Upper lobe of right lung (tissue), 1 donor: ENCODE results near the gene PLBD2. TPM values are rescaled to one million over a fixed set of nuclear protein-coding genes. Genes with fewer than 3 reads are reported as not detected.
A peak's percentile ranks its signal among the peaks of the same experiment; 100 is the strongest.

Experiments used
- ATAC-seq: fragments of 200-7000 bp; cut with Tn5 transposase; one replicate; pipeline ENCODE4 v1.9.1; 2020; ENCODE audit warnings: mild to moderate bottlenecking, moderate library complexity
- DNase-seq: peaks from one replicate; pipeline ENCODE4 v3.0.0-alpha.2; 2020
- H3K27ac ChIP-seq: fragments of 200-600 bp; one replicate; pipeline ENCODE4 v1.8.0; 2022
- H3K27me3 ChIP-seq: fragments of 200-600 bp; one replicate; pipeline ENCODE4 v1.8.0; 2022; ENCODE audit warnings: mild to moderate bottlenecking
- H3K36me3 ChIP-seq: fragments of 200-600 bp; one replicate; pipeline ENCODE4 v1.8.0; 2022
- H3K4me1 ChIP-seq: fragments of 200-600 bp; one replicate; pipeline ENCODE4 v1.8.0; 2022
- H3K4me3 ChIP-seq: fragments of 200-600 bp; one replicate; pipeline ENCODE4 v1.8.0; 2022; ENCODE audit warnings: mild to moderate bottlenecking
- H3K9me3 ChIP-seq: fragments of 200-600 bp; one replicate; pipeline ENCODE4 v1.8.0; 2022
- CTCF ChIP-seq: fragments of 200-600 bp; IDR thresholded peaks from one replicate; pipeline ENCODE4 v1.8.0; 2022; ENCODE audit warnings: antibody characterized with exemption
- intact Hi-C: fragments of 100-400 bp; cut with DNase I; formaldehyde crosslinking; loops from one replicate; pipeline ENCODE4 v1.11.0; 2022
- long read RNA-seq: library from polyadenylated mRNA; unstranded; transcript quantifications from one replicate; pipeline ENCODE4 v2.0.0, GENCODE V29; 2021
- total RNA-seq: library from RNA; stranded (reverse); fragmentation: NEBNext Ultra II Directional; extraction: Animal tissue kit (Norgen Biotek cat#: 25700); gene quantifications from one replicate; pipeline ENCODE4 v1.2.1, GENCODE V29; 2021
- donor health status: DM: no; HTN: yes; CAD: no; lungs with severe emphysema.

PLBD2 gene, protein sequence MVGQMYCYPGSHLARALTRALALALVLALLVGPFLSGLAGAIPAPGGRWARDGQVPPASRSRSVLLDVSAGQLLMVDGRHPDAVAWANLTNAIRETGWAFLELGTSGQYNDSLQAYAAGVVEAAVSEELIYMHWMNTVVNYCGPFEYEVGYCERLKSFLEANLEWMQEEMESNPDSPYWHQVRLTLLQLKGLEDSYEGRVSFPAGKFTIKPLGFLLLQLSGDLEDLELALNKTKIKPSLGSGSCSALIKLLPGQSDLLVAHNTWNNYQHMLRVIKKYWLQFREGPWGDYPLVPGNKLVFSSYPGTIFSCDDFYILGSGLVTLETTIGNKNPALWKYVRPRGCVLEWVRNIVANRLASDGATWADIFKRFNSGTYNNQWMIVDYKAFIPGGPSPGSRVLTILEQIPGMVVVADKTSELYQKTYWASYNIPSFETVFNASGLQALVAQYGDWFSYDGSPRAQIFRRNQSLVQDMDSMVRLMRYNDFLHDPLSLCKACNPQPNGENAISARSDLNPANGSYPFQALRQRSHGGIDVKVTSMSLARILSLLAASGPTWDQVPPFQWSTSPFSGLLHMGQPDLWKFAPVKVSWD
- total RNA-seq = 41.0 TPM
- long read RNA-seq, full-length matches to known transcripts = 23 of 39 reads
- long read RNA-seq, partial matches to known transcripts = 13 of 39 reads
- long read RNA-seq, other reads (novel, unspliced or antisense) = 3 of 39 reads

GRCh38 chr12:113358381-113359132 lies at the start of gene PLBD2:
PLBD2 (plus strand) TSS chr12:113358587; CDS start chr12:113358601, 14 bp downstream.
- DNase-seq (peak; percentile 97), ATAC-seq (peak; percentile 98)
- peak within 1 kb of the TSS; percentile 87 for H3K4me3 ChIP-seq
- no peaks in the 10 kb centered on the region for H3K27me3 ChIP-seq
- intact Hi-C loops = no loop called here
- H3K27ac ChIP-seq = peak within 1 kb of the TSS; percentile 80
- no peaks in the 10 kb centered on the region for H3K36me3 ChIP-seq
- H3K9me3 ChIP-seq = no peaks in the 10 kb centered on the region
- TF ChIP-seq CTCF = no peak
- peaks cover 13% of the 10 kb centered on the region for H3K4me1 ChIP-seq

DNA sequence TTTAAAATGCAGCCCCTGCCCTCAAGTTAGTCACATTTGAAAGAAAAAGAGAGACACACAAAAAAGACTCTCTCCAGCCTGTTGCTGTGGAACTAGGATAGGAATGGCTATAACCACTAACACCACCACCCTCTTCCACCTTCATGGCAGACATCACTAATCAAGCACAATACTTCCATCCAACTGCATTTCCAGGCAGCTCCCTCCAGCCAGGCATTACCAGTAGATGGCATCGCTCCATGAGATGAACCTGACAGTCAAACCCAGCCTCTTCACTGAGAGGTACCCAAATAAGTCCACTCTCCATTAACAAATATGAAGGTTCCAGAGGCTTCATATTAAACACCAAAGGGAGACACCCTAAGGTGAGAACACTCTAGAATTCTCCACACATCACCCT lies 47.9 kb upstream of the PLBD2 start:
- Histone ChIP-seq H3K4me3 (no peak overlapping the region), H3K4me1 (no peaks in the 10 kb centered on the region), H3K27me3 (no peaks in the 10 kb centered on the region), H3K36me3 (peaks cover 91% of the 10 kb centered on the region), H3K9me3 (no peaks in the 10 kb centered on the region), H3K27ac (no peak overlapping the region)
- no peak for DNase-seq
- peak; percentile 12 for TF ChIP-seq CTCF
- no peak for ATAC-seq
- intact Hi-C loops = no loop called here

- H3K4me1 ChIP-seq = no peaks in the 10 kb centered on the region
- DNase-seq (no peak), ATAC-seq (no peak)
- no peaks in the 10 kb centered on the region for H3K27me3 ChIP-seq
- no peak overlapping the region for H3K4me3 ChIP-seq
- no peak overlapping the region for H3K27ac ChIP-seq
- no peaks in the 10 kb centered on the region for H3K9me3 ChIP-seq
- no peak for TF ChIP-seq CTCF
- intact Hi-C loops = no loop called here
- H3K36me3 ChIP-seq = peaks cover 85% of the 10 kb centered on the region
These were observed 44.3 kb upstream of the PLBD2 start for GRCh38 chr12:113314121-113314529.

DNA sequence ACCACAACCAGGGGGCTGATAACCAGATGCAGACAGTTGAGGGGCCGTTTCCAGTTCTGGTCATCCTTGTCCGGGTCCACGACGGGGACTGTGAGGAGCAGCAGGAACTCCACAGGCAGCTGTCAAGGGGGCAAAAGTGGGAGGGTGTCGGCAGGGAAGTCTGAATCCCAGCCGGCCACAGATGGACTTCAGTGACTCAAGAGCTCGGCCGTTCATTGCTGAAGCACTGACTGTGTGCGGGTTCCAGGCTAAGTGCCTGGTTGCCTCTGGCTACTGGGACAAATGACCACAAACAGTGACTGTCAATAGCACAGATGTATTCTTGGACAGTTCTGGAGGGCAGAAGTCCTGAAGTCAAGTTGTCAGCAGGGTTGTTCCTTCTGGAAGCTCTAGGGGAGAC lies 43.0 kb upstream of the PLBD2 start:
- intact Hi-C loops = no loop called here
- TF ChIP-seq CTCF = no peak

GRCh38 chr12:113316155-113316554 lies 42.2 kb upstream of the PLBD2 start:
- H3K27me3 ChIP-seq = no peaks in the 10 kb centered on the region
- peaks cover 88% of the 10 kb centered on the region for H3K36me3 ChIP-seq
- H3K9me3 ChIP-seq = no peaks in the 10 kb centered on the region
- no peak overlapping the region for H3K27ac ChIP-seq
- ATAC-seq = no peak
- no peak for DNase-seq
- TF ChIP-seq CTCF = no peak
- intact Hi-C loops = no loop called here
- no peak overlapping the region for H3K4me3 ChIP-seq
- H3K4me1 ChIP-seq = no peaks in the 10 kb centered on the region

More for the DNA sequence above, 43.0 kb upstream of the PLBD2 start:
- no peak for ATAC-seq
- no peaks in the 10 kb centered on the region for H3K27me3 ChIP-seq
- H3K4me3 ChIP-seq = no peak overlapping the region
- H3K36me3 ChIP-seq = peaks cover 85% of the 10 kb centered on the region
- no peaks in the 10 kb centered on the region for H3K9me3 ChIP-seq
- no peak overlapping the region for H3K27ac ChIP-seq
- no peaks in the 10 kb centered on the region for H3K4me1 ChIP-seq
- DNase-seq = no peak
